NCI-H226 (cell line): ENCODE results near the gene WDR70.

Experiments used
- DNase-seq: peaks from one replicate; pipeline ENCODE4 v3.0.0-alpha.2; 2015

The WDR70 gene

GRCh38 chr5:37694867-37695266 is 315.7 kb downstream of the WDR70 start:
- DNase-seq = no peak

- no peak for DNase-seq
Observed at GRCh38 chr5:37695647-37696046, 316.5 kb downstream of the WDR70 start.

DNA sequence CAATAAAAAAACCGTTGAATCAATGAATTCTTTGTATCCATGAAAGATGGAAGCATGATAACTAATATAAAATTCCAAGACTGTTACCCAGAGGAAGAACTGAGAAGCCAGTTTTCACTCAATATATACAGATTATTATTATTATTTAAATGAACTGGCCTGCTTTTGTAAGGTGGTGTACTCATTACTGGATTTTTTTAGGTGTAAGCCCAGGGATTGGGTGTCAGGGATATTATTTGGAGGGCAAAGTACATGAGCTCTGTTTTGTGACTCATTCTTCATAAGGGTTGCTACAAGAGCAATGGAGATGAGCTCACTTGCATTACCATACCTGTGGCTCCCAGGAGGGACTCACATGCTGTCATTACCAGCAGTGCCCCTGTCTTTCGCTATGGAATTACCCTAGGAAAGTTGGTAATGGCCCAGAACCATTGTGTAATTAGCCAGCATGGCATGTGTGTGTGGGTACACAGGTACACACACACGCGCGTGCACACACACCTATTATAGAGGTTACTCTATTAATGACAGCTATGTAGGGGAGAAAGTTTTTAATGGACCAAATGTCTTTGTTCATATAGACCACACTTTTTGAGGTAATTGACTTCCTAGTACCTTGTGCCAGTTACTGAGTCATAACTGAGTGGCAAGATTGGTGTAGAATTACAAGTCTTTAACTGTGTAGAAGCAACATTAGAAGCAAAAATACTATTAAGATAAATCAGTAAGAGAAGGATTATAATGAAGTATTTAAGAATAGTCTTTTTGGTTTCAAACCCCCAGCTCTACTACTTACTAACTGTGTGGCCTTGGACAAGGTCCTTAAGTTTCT is 317.3 kb downstream of the WDR70 start:
- DNase-seq = peak; percentile 59

- DNase-seq = no peak
Observed at GRCh38 chr5:37701868-37702267, 322.8 kb downstream of the WDR70 start.

GRCh38 chr5:37703841-37704241 is 324.7 kb downstream of the WDR70 start:
- DNase-seq = no peak

DNA sequence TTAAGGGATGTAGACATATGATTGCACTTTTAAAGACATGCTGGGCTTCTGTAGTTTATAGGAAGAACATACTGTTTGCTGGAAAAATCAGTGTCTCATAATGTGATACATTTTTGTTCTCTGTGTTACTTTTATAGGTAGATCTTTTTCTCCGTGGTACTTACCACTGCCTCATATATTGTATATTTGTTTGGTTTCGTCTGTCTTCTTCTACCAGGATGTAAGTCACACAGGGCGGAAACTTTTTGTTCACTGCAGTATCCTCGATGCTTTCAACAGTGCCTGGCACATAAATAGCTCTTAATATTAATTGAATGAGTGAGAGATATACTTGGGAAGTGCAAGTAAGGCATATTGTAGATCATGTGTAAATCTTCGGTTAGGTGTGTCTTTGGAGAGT is 325.3 kb downstream of the WDR70 start:
- no peak for DNase-seq

- DNase-seq = no peak
Observed at GRCh38 chr5:37709020-37709419, 329.9 kb downstream of the WDR70 start.

DNA sequence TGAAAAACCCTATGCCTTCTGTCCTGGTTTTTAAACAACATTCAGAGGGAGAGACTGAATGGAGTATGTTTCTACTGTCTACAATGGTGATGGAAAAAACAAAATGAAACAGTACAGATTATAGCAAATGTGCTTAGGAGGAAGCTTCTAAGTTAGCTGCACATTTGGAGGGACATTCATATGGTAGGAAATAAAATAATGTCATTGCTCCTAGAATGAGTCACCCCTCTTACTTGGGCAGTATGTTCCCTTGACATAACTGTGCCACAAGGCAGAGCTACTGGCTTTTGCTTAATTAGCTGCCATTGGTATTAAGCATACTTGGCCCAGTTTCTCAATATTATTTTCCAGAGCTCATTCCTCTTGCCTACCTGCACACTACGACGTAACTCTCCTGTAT is 331.8 kb downstream of the WDR70 start:
- DNase-seq = no peak

DNA sequence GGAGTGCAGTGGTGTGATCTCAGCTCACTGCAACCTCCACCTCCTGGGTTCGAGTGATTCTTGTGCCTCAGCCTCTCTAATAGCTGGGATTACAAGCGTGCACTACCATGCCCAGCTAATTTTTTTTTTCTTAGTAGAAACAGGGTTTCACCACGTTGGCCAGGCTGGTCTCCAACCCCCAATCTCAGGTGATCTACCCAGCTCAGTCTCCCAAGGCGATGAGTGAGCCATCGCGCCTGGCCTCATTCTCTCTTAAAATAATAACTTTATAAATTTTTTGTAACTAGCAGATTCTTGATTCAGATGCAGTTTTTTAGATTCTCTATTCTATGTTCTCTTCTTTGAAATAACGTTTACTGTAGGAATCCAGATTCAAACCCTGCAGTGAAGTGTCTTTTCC is 333.6 kb downstream of the WDR70 start:
- no peak for DNase-seq

DNA sequence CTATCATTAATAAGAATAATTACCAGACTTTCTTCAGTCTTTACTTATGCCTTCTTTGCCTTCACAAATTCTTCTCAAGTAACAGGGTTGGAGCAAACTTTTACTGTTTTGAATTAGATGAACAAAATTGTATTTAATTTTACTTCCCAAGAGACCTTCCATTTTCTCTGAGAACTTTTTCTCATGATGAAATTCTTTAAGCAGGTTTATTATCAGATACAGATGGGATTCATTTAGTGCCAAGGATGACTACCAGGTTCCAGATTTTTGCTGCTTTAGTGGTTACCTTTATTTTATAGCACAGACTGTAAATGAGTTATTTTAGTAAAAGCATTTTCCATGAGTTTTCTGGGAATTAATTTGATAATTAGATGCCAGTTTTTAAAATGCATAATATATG is 335.6 kb downstream of the WDR70 start:
- DNase-seq = no peak

GRCh38 chr5:37715361-37715760 is 336.2 kb downstream of the WDR70 start:
- DNase-seq = no peak

- no peak for DNase-seq
Observed at GRCh38 chr5:37715992-37716391, 336.9 kb downstream of the WDR70 start.

DNA sequence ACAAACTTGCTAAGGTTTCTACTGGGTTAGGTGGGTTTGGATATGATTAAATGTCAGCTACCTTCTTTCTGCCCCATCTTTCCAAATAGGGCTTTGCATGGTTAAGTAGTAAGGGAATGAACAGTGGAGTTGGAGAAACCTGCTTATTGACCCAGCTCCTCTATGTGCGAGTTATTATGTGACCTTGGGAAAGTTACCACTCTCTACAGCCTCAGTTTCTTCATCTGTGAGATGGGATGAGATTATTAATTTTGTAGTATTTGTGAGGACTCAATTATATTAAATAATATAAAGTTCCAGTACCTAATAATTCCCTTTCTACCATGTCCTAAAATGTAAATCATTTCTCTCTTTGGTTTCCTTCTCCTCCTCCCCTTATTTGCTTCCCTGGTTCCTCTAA is 337.3 kb downstream of the WDR70 start:
- DNase-seq = no peak

DNA sequence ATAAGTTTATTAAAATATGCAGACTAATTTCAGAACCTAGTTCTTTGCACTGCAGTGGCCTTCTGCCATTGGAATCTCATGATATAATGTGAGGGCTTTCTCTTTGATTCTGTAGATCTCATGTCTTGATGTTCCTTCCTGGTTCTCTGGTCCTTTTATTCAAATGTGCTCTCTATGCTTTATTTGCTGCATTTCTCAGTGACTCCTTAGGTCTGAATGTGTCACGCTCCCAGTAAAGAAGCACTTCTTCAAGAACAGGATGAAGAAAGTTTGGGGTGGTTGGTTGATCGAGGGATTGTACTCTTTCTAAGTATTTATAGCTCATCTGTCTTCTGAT is 338.1 kb downstream of the WDR70 start:
- no peak for DNase-seq

- peak; percentile 72 for DNase-seq
Observed at GRCh38 chr5:37717613-37718431, 338.7 kb downstream of the WDR70 start.

- no peak for DNase-seq
Observed at GRCh38 chr5:37720550-37720952, 341.4 kb downstream of the WDR70 start.

DNA sequence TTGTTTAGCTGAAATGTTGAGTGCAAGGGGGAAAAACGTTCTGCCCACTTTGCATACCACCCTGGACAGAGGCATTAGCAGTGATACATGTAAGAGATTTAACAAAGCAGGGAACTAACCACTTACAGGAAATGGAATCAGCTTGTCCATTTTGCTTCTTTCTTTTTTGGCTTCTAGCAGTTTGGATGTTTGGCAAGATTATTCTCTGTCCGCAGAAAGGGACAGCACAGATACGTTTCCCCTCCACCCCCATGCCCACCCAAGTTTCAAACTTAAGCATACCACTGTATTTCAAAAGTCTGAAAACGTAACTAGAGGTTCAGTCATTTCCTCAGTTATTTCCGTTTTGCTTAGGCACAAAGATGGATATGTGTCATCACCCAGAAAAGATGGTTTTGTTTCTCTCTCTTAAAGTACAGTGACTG is 342.3 kb downstream of the WDR70 start:
- no peak for DNase-seq

GRCh38 chr5:37722236-37723161 is 343.4 kb downstream of the WDR70 start:
- DNase-seq = peak; percentile 88

DNA sequence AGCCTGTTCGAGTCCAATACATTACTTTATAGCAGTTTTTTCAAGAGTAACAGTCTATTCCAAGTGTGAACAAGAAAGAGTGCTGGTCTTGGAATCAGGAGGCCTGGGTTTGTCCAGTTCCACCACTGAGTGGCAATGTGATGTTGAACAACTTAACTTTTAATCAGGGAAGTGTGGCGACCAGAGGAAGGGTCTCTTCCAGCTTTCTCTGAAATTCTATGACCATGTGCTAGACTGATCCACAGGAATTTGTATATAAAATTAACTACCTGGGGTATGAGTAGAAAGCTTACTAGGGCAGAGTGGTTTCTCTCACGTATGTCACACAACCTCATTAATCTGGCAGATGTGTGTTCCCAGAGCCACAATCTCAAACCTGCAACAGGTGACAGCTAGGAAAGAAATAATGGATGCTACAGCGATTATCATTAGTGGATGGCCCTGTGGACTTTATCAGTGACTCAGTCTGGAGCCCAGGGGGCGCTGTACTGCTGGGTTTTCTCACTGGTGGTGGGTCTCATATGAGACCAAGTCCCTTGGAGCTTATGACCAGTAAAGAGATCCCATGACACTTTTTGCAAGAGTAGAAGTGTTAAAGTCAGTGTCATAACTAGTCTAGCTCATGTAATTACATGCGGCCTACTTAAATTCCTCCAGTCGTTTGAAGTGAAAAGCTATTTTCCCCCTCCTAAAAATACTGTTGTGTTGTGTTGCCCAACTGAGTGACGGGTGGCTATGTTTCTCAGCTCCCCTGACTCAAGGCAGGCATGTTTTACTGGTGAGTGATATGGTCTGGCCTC is 344.2 kb downstream of the WDR70 start:
- DNase-seq = no peak

DNA sequence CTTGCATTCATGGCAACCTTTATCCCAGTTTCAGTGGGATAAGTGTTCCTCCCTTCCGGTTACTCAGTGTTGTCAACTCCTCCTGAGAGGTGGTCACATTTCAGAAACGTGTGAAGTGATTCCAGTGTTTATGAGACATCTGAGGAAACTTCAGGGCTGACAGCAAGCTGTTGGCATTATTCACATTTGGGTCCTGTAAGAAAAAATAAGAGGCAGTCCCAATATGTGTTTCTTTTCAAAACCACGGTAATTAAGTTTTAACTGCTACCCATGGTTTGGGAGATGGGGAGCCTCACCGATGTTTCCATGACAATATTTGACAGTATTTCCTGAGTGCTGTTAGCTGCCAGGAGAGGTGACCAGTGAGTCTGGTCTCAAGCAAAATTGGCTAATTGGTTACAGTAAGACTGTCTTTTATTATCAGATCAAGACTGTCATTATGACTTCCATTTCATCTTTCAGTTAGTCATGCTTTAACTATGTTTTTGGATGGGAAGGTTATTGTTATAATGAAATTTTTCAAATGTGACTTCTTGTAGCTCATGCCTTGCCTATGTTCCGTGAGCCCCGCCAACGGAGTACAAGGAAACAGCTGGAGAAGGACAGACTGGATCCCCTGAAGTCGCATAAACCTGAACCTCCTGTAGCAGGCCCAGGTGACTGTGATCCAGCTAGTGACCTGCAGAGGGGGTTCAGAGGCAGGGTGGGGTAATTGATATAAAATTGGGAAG is 345.4 kb downstream of the WDR70 start:
- no peak for DNase-seq

GRCh38 chr5:37725185-37725584 is 346.1 kb downstream of the WDR70 start:
- no peak for DNase-seq

- no peak for DNase-seq
Observed at GRCh38 chr5:37727238-37727637, 348.1 kb downstream of the WDR70 start.
